SK-N-SH (cell line): ENCODE results near the gene TLE6. TPM values are rescaled to one million over a fixed set of nuclear protein-coding genes. Genes with fewer than 3 reads are reported as not detected.

Source experiments
- CTCF ChIA-PET: fragments of 300-600, 350-600 bp; formaldehyde crosslinking; extraction: SDS; loops from one replicate; lab custom pipeline; 2021; lab: Yijun Ruan, JAX
- POLR2A ChIA-PET: fragments of 350-600 bp; sonication (Branson Sonifier 250); formaldehyde crosslinking; extraction: SDS; loops from one replicate; lab custom pipeline; 2020; ENCODE audit warnings: antibody characterized with exemption, inconsistent platforms; lab: Yijun Ruan, JAX
- DNase-seq: peaks from one replicate; pipeline ENCODE4 v3.0.0; 2012
- H2AFZ ChIP-seq: fragments of 200-600 bp; sonication (generic); 2 replicates; pipeline ENCODE4 v1.8.1; 2016; ENCODE audit warnings: antibody characterized with exemption, mild to moderate bottlenecking, low read depth
- H3F3A ChIP-seq: fragments of 200-600 bp; sonication (generic); replicated peaks from 2 replicates; pipeline ENCODE3; 2016; ENCODE audit warnings: antibody characterized with exemption, mild to moderate bottlenecking; ENCODE audit not compliant: insufficient read depth
- H3K27ac ChIP-seq, 2 experiments: fragments of 200-500 bp in 1 of 2; fragments of 200-600 bp in 1 of 2; sonication (Bioruptor generic) in 1 of 2; sonication (generic), shearing (Covaris generic) in 1 of 2; 2 replicates each; pipeline versions ENCODE4 v1.5.1 to v1.6.1; 2014 to 2016; ENCODE audit warnings: low read depth in 2 of 2, inconsistent platforms in 1 of 2, low read length in 1 of 2, mild to moderate bottlenecking in 1 of 2, mixed read lengths in 1 of 2
- H3K27me3 ChIP-seq: fragments of 200-600 bp; sonication (generic), shearing (Covaris generic); 2 replicates; pipeline ENCODE4 v1.6.1; 2016; ENCODE audit warnings: mixed run types; ENCODE audit not compliant: insufficient read depth
- H3K36me3 ChIP-seq, 2 experiments: fragments of 200-500 bp in 1 of 2; fragments of 200-600 bp in 1 of 2; sonication (Bioruptor generic) in 1 of 2; sonication (generic) in 1 of 2; replicated peaks in 1 of 2; 2 replicates each; pipeline versions ENCODE3 to v1.5.1; 2014 to 2016; ENCODE audit warnings: low read length in 1 of 2, mild to moderate bottlenecking in 1 of 2; ENCODE audit not compliant: insufficient read depth in 2 of 2, control insufficient read depth in 1 of 2
- H3K4me1 ChIP-seq, 2 experiments: fragments of 200-500 bp in 1 of 2; fragments of 200-600 bp in 1 of 2; sonication (Bioruptor generic) in 1 of 2; sonication (generic), shearing (Covaris generic) in 1 of 2; 2 replicates each; pipeline versions ENCODE4 v1.5.1 to v1.6.1; 2014 to 2016; ENCODE audit warnings: low read depth in 1 of 2, low read length in 1 of 2, mixed run types in 1 of 2; ENCODE audit not compliant: insufficient read depth in 2 of 2, control insufficient read depth in 1 of 2
- H3K4me2 ChIP-seq: fragments of 200-600 bp; sonication (generic), shearing (Covaris generic); 2 replicates; pipeline ENCODE4 v1.6.1; 2017; ENCODE audit warnings: mixed run types
- H3K4me3 ChIP-seq, 2 experiments: fragments of 200-500 bp in 1 of 2; fragments of 200-600 bp in 1 of 2; sonication (Bioruptor generic) in 1 of 2; sonication (generic), shearing (Covaris generic) in 1 of 2; 2 replicates each; pipeline versions ENCODE4 v1.5.1 to v1.8.1; 2014 to 2016; ENCODE audit warnings: low read depth in 2 of 2, inconsistent platforms in 1 of 2, low read length in 1 of 2, mild to moderate bottlenecking in 1 of 2, mixed read lengths in 1 of 2, moderate library complexity in 1 of 2
- H3K79me2 ChIP-seq: fragments of 200-600 bp; sonication (generic); 2 replicates; pipeline ENCODE4 v1.8.1; 2017; ENCODE audit warnings: mild to moderate bottlenecking; ENCODE audit not compliant: insufficient read depth
- H3K9ac ChIP-seq: fragments of 200-600 bp; sonication (generic); 2 replicates; pipeline ENCODE4 v1.6.1; 2017; ENCODE audit warnings: mixed run types
- H3K9me2 ChIP-seq: fragments of 200-600 bp; sonication (generic); 2 replicates; pipeline ENCODE4 v1.6.1; 2017; ENCODE audit warnings: mixed run types
- H3K9me3 ChIP-seq: fragments of 200-600 bp; sonication (generic); 2 replicates; pipeline ENCODE4 v1.6.1; 2017; ENCODE audit warnings: mixed run types, mild to moderate bottlenecking, moderate library complexity
- H4K20me1 ChIP-seq: fragments of 200-600 bp; sonication (generic); 2 replicates; pipeline ENCODE4 v1.6.1; 2017; ENCODE audit warnings: mild to moderate bottlenecking, mixed run types; ENCODE audit not compliant: insufficient read depth
- ELF1 ChIP-seq: IDR thresholded peaks from 2 replicates; pipeline ENCODE4 v1.4.0; 2012
- FOSL2 ChIP-seq: IDR thresholded peaks from 2 replicates; pipeline ENCODE4 v1.4.0; 2012; ENCODE audit warnings: low read depth, mild to moderate bottlenecking, moderate library complexity, borderline replicate concordance
- FOXJ3 ChIP-seq: sonication (generic); formaldehyde crosslinking; IDR thresholded peaks from 2 replicates; pipeline ENCODE4 v1.5.1; 2020; ENCODE audit warnings: mild to moderate bottlenecking, missing genetic modification reagents
- GATA2 ChIP-seq: sonication (generic); formaldehyde crosslinking; IDR thresholded peaks from 2 replicates; pipeline ENCODE4 v1.5.0; 2020; ENCODE audit warnings: mild to moderate bottlenecking, missing genetic modification reagents
- MAX ChIP-seq: IDR thresholded peaks from 2 replicates; pipeline ENCODE4 v1.4.0; 2012; ENCODE audit warnings: low read depth
- MEF2A ChIP-seq: IDR thresholded peaks from 2 replicates; pipeline ENCODE4 v1.4.0; 2012; ENCODE audit warnings: low read depth, borderline replicate concordance
- MXI1 ChIP-seq: IDR thresholded peaks from 2 replicates; pipeline ENCODE4 v1.6.1; 2012; ENCODE audit warnings: mild to moderate bottlenecking, low read depth, low read length, improper control_type of control experiment
- POLR2AphosphoS5 ChIP-seq: IDR thresholded peaks from 2 replicates; pipeline ENCODE4 v1.6.1; 2012; ENCODE audit warnings: low read depth, low read length
- RFX5 ChIP-seq: IDR thresholded peaks from 2 replicates; pipeline ENCODE4 v1.6.1; 2012; ENCODE audit warnings: mild to moderate bottlenecking, improper control_type of control experiment, low read length
- TAF1 ChIP-seq: IDR thresholded peaks from 2 replicates; pipeline ENCODE4 v1.6.1; 2012; ENCODE audit warnings: low read depth, mild to moderate bottlenecking, low read length, moderate library complexity, borderline replicate concordance
- TCF12 ChIP-seq: IDR thresholded peaks from 2 replicates; pipeline ENCODE4 v1.4.0; 2012
- USF2 ChIP-seq: fragments of 150-350 bp; IDR thresholded peaks from 2 replicates; pipeline ENCODE4 v1.6.1; 2017; ENCODE audit warnings: antibody characterized with exemption, low read length, low read depth, borderline replicate concordance
- WGBS: methylation state at CpG from one replicate; pipeline ENCODE4 v1.1.6; 2017; ENCODE audit warnings: low lambda C conversion rate; 5-methylcytosine and 5-hydroxymethylcytosine counted together
- polyA plus RNA-seq, 3 experiments: library from polyadenylated mRNA; depleted of rRNA; stranded (reverse); fragments of >200 nt; gene quantifications; 2 replicates each; pipeline ENCODE4 v1.2.3, GENCODE V29; 2012
- TF ChIP-seq, protein P1 (sequence below): IDR thresholded peaks from 2 replicates; pipeline ENCODE4 v1.4.0; 2012; ENCODE audit warnings: low read depth, borderline replicate concordance
- TF ChIP-seq, protein P2 (sequence below): IDR thresholded peaks from 2 replicates; pipeline ENCODE4 v1.4.0; 2012; ENCODE audit warnings: low read depth, borderline replicate concordance
- TF ChIP-seq, protein P3 (sequence below): IDR thresholded peaks from 2 replicates; pipeline ENCODE4 v1.6.1; 2012; ENCODE audit warnings: mild to moderate bottlenecking, low read depth, low read length, moderate library complexity
- TF ChIP-seq, protein P4 (sequence below): IDR thresholded peaks from 2 replicates; pipeline ENCODE4; 2012

Gene TLE6
- polyA plus RNA-seq, 1 of the 3 experiments (the other 2 are of a cell fraction): 3.3 TPM

- TF ChIP-seq, protein P1, sequence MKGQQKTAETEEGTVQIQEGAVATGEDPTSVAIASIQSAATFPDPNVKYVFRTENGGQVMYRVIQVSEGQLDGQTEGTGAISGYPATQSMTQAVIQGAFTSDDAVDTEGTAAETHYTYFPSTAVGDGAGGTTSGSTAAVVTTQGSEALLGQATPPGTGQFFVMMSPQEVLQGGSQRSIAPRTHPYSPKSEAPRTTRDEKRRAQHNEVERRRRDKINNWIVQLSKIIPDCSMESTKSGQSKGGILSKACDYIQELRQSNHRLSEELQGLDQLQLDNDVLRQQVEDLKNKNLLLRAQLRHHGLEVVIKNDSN: no peak
- no peak for TF ChIP-seq MAX
- TF ChIP-seq, protein P2, sequence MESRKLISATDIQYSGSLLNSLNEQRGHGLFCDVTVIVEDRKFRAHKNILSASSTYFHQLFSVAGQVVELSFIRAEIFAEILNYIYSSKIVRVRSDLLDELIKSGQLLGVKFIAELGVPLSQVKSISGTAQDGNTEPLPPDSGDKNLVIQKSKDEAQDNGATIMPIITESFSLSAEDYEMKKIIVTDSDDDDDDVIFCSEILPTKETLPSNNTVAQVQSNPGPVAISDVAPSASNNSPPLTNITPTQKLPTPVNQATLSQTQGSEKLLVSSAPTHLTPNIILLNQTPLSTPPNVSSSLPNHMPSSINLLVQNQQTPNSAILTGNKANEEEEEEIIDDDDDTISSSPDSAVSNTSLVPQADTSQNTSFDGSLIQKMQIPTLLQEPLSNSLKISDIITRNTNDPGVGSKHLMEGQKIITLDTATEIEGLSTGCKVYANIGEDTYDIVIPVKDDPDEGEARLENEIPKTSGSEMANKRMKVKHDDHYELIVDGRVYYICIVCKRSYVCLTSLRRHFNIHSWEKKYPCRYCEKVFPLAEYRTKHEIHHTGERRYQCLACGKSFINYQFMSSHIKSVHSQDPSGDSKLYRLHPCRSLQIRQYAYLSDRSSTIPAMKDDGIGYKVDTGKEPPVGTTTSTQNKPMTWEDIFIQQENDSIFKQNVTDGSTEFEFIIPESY: no peak
These were observed 49.9 kb downstream of the TLE6 start (continued) for GRCh38 chr19:3027292-3027691.

- H2AFZ ChIP-seq: no peak overlapping the region
- peaks cover 4% of the 10 kb centered on the region for H3F3A ChIP-seq
- no peak overlapping the region for H3K9ac ChIP-seq
- no peaks in the 10 kb centered on the region for H3K9me2 ChIP-seq
- no peak overlapping the region for H3K27ac ChIP-seq
- no peaks in the 10 kb centered on the region for H3K9me3 ChIP-seq
- peaks cover 93% of the 10 kb centered on the region for H3K27me3 ChIP-seq
- H3K36me3 ChIP-seq: no peaks in the 10 kb centered on the region
- TF ChIP-seq ELF1 (no peak), GATA2 (CRISPR knock-in tag) (no peak), POLR2AphosphoS5 (no peak), FOXJ3 (CRISPR knock-in tag) (no peak), RFX5 (no peak), USF2 (no peak), TCF12 (no peak), MXI1 (no peak), TAF1 (no peak), MEF2A (no peak), FOSL2 (no peak)
- TF ChIP-seq, protein P1: no peak
- TF ChIP-seq, protein P3, sequence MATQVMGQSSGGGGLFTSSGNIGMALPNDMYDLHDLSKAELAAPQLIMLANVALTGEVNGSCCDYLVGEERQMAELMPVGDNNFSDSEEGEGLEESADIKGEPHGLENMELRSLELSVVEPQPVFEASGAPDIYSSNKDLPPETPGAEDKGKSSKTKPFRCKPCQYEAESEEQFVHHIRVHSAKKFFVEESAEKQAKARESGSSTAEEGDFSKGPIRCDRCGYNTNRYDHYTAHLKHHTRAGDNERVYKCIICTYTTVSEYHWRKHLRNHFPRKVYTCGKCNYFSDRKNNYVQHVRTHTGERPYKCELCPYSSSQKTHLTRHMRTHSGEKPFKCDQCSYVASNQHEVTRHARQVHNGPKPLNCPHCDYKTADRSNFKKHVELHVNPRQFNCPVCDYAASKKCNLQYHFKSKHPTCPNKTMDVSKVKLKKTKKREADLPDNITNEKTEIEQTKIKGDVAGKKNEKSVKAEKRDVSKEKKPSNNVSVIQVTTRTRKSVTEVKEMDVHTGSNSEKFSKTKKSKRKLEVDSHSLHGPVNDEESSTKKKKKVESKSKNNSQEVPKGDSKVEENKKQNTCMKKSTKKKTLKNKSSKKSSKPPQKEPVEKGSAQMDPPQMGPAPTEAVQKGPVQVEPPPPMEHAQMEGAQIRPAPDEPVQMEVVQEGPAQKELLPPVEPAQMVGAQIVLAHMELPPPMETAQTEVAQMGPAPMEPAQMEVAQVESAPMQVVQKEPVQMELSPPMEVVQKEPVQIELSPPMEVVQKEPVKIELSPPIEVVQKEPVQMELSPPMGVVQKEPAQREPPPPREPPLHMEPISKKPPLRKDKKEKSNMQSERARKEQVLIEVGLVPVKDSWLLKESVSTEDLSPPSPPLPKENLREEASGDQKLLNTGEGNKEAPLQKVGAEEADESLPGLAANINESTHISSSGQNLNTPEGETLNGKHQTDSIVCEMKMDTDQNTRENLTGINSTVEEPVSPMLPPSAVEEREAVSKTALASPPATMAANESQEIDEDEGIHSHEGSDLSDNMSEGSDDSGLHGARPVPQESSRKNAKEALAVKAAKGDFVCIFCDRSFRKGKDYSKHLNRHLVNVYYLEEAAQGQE: no peak
- TF ChIP-seq, protein P4, sequence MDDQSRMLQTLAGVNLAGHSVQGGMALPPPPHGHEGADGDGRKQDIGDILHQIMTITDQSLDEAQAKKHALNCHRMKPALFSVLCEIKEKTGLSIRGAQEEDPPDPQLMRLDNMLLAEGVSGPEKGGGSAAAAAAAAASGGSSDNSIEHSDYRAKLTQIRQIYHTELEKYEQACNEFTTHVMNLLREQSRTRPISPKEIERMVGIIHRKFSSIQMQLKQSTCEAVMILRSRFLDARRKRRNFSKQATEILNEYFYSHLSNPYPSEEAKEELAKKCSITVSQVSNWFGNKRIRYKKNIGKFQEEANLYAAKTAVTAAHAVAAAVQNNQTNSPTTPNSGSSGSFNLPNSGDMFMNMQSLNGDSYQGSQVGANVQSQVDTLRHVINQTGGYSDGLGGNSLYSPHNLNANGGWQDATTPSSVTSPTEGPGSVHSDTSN: no peak
- ChIA-PET POLR2A (no interaction called here), CTCF (interaction anchor here (1.0 to 2.1 kb wide), 4 partner anchors 8 to 81 kb away, joined by 3 to 6 read pairs (median 4); no protein-coding TSS in a partner anchor)
- no peak overlapping the region for H3K4me3 ChIP-seq
- peaks cover 0 to 5% of the 10 kb centered on the region in 2 experiments; a peak in 1 of 4 replicates for H3K4me1 ChIP-seq
- H3K79me2 ChIP-seq: no peaks in the 10 kb centered on the region
- no peak for DNase-seq
- 23% methylated on average over 9 of the region's 9 CpGs for WGBS
- no peak overlapping the region for H3K4me2 ChIP-seq
- H4K20me1 ChIP-seq: no peaks in the 10 kb centered on the region
These were observed 50.6 kb downstream of the TLE6 start for GRCh38 chr19:3027981-3028304.
